Heart right ventricle (tissue), 16 donors: ENCODE measurements around the gene MYRF. TPM values are rescaled to one million over a fixed set of nuclear protein-coding genes. Genes with fewer than 3 reads are reported as not detected.

Experiments used
- ATAC-seq, 8 donors: fragments of 200-7000 bp; cut with Tn5 transposase; one replicate each; pipeline ENCODE4 v1.9.1; 2020; ENCODE audit warnings: mild to moderate bottlenecking in 8 of 8, moderate library complexity in 8 of 8, moderate number of reproducible peaks in 1 of 8
- DNase-seq, 2 donors: peaks; one replicate each; pipeline ENCODE4 v3.0.0-alpha.2; 2020
- H3K27ac ChIP-seq, 10 donors: fragments of 200-600 bp; sonication (generic) in 2 of 10; one replicate each; pipeline versions ENCODE4 v1.5.0 to v1.8.0; 2020 to 2022; ENCODE audit warnings: mild to moderate bottlenecking in 3 of 10
- H3K27me3 ChIP-seq, 7 donors: fragments of 200-600 bp; one replicate each; pipeline ENCODE4 v1.8.0; 2021 to 2022; ENCODE audit warnings: mild to moderate bottlenecking in 2 of 7
- H3K36me3 ChIP-seq, 9 donors: fragments of 200-600 bp; sonication (generic) in 1 of 9; one replicate each; pipeline versions ENCODE4 v1.5.0 to v1.8.0; 2020 to 2022; ENCODE audit warnings: mild to moderate bottlenecking in 2 of 9
- H3K4me1 ChIP-seq, 9 donors: fragments of 200-600 bp; sonication (generic) in 1 of 9; one replicate each; pipeline versions ENCODE4 v1.5.0 to v1.8.0; 2020 to 2022; ENCODE audit warnings: mild to moderate bottlenecking in 4 of 9
- H3K4me3 ChIP-seq, 10 donors: fragments of 200-600 bp; sonication (generic) in 2 of 10; one replicate each; pipeline versions ENCODE4 v1.5.0 to v1.8.0; 2020 to 2022; ENCODE audit warnings: mild to moderate bottlenecking in 7 of 10, moderate library complexity in 2 of 10
- H3K9me3 ChIP-seq, 11 donors: fragments of 200-600 bp in 10 of 11; sonication (generic) in 2 of 11; one replicate each; pipeline versions ENCODE4 v1.5.0 to v1.8.0; 2013 to 2022; ENCODE audit warnings: mild to moderate bottlenecking in 2 of 11, control low read depth in 1 of 11, moderate library complexity in 1 of 11
- WGBS, 2 donors: extraction: QIAGEN DNeasy Blood & Tissue Kit; methylation state at CpG; one replicate each; pipeline ENCODE4 v1.1.7; 2013; ENCODE audit warnings: inconsistent platforms in 1 of 2; 5-methylcytosine and 5-hydroxymethylcytosine counted together
- intact Hi-C, 10 donors: fragments of 100-400 bp; cut with DNase I; formaldehyde crosslinking; loops; one replicate each; pipeline versions ENCODE4 v1.11.1 to v1.14.2; 2022
- polyA plus RNA-seq, 2 donors: library from polyadenylated mRNA; stranded (reverse); fragments of 200-250 nt; gene quantifications; one replicate each; pipeline ENCODE4 v1.2.3, GENCODE V29; 2013
- total RNA-seq, 10 donors: library from RNA; stranded (reverse); fragmentation: NEBNext Ultra II Directional in 3 of 10; extraction: Animal tissue kit (Norgen Biotek cat#: 25700) in 3 of 10; gene quantifications; one replicate each; pipeline versions ENCODE4 v1.2.1 to v1.2.4, GENCODE V29; 2021 to 2023
- TF ChIP-seq, protein P1 (sequence below), 9 donors: fragments of 200-600 bp; sonication (generic) in 2 of 9; IDR thresholded peaks; one replicate each; pipeline versions ENCODE4 v1.5.0 to v1.8.0; 2021 to 2022; ENCODE audit warnings: antibody characterized with exemption in 9 of 9, mild to moderate bottlenecking in 5 of 9, moderate library complexity in 1 of 9
- donor health status: Arrhythmogenic right ventricular cardiomyopathy.
- donor health status: ischemic (EF 13 %, LVEDD 7.1; RV severe dilation, severe dysfunction).
- donor health status: healthy with polysubstance abuse.
- donor health status: DM: no; HTN: yes; CAD: no.
- donor health status: DM: no; HTN: no; CAD: no.
- donor health status: ischemic (EF 25% LVEDD 6.9; RV normal size, moderate dysfunction).
- donor health status: ischemic (EF 25% LVEDD 5.7; RV mildly dilated, moderate dysfunction).
- donor health status: healthy.
- donor health status: DM: yes; HTN: yes; CAD: no.
- donor health status: Ischemic cardiomyopathy.
- donor health status: ischemic (EF 35%, LVEDD 5.7; RV mildly dilated, moderate dysfunction).
- donor health status: nonischemic (EF 11% LVEDD 7.7; RV severe dilation, severe dysfunction).
- donor health status: DM: yes; HTN: yes; CAD: no.
- donor health status: PGD.
- donor health status: ischemic (EF 29% LVEDD 5.4; RV normal size, mild dysfunction).
- donor health status: nonischemic (EF 23%, LVEDD 6.1; RV moderate dilation, normal function).

MYRF gene
- total and polyA plus RNA-seq, 12 donors = 0.13 to 1.2 (median 0.26) TPM

DNA sequence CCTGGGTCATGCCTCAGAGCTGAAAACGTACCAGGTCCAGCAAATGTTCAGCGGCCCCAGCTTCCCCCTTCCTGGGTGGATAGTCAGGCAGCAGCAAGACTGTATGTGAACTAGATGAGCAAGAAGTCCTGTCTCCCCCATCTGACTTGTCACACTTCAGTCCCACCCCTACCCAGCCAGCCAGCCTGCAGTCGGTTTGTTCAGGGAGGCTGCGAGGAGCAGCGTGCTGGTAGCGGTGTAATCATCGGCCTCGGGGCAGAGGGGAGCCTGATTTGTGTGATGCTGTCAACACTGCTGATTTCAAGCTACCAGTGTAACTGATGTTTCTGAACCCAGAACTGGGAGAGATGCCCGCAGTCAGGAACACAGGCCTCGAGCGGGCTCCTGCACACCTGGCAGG lies 30.4 kb downstream of the MYRF start:
- no peak for ATAC-seq

DNA sequence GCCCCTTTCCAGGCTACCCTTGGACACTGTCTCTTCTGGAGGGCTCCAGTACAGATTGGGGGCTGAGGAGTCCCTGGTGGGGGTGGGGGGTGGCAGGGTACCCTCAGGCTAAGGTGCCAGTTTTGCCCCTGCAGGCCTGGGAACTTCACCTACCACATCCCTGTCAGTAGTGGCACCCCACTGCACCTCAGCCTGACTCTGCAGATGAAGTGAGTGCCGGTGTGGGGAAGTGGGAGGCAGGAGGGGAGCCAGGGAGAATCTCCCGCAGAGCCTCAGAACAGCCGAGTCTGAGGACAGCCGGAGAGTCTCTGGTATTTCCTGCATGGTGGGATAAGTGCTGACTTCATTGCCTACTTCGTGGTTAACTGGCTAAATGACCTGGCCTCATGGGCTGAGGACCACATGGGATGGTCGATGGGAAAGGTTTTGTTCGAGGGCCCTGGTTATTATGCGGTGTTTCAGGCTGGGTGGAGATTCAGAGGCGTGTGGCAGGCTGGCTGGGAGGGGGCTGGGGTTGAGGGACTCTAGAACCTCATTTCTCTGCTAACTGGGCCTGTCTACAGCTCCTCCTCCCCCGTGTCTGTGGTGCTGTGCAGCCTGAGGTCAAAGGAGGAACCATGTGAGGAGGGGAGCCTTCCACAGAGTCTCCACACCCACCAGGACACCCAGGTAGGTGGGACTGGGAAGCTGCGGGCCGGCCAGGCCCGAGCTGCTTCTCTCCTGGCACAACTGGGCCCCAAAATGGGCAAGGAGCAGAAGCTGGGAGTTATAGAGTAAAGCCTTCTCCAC lies 31.5 kb downstream of the MYRF start:
- Histone ChIP-seq H3K27ac (no peak overlapping the region), H3K4me1 (no peaks in the 10 kb centered on the region), H3K4me3 (no peak overlapping the region), H3K27me3 (no peaks in the 10 kb centered on the region), H3K36me3 (peaks cover 0 to 58% (median 13%) of the 10 kb centered on the region in 9 donors), H3K9me3 (no peaks in the 10 kb centered on the region)
- WGBS, 2 donors = 63 to 65% methylated on average over 13 of the region's 13 CpGs
- DNase-seq (no peak), ATAC-seq (no peak)
- intact Hi-C loops = no loop called here
- TF ChIP-seq, protein P1, sequence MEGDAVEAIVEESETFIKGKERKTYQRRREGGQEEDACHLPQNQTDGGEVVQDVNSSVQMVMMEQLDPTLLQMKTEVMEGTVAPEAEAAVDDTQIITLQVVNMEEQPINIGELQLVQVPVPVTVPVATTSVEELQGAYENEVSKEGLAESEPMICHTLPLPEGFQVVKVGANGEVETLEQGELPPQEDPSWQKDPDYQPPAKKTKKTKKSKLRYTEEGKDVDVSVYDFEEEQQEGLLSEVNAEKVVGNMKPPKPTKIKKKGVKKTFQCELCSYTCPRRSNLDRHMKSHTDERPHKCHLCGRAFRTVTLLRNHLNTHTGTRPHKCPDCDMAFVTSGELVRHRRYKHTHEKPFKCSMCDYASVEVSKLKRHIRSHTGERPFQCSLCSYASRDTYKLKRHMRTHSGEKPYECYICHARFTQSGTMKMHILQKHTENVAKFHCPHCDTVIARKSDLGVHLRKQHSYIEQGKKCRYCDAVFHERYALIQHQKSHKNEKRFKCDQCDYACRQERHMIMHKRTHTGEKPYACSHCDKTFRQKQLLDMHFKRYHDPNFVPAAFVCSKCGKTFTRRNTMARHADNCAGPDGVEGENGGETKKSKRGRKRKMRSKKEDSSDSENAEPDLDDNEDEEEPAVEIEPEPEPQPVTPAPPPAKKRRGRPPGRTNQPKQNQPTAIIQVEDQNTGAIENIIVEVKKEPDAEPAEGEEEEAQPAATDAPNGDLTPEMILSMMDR (IDR thresholded peaks at IDR 0.05) = no peak

More for the DNA sequence above, 30.4 kb downstream of the MYRF start:
- Histone ChIP-seq H3K4me1 (peaks cover 0 to 2% (median 0%) of the 10 kb centered on the region in 9 donors), H3K27ac (no peak overlapping the region), H3K27me3 (peaks cover 0 to 3% (median 0%) of the 10 kb centered on the region in 7 donors), H3K9me3 (no peaks in the 10 kb centered on the region), H3K4me3 (no peak overlapping the region), H3K36me3 (peaks cover 0 to 47% (median 13%) of the 10 kb centered on the region in 9 donors)
- 75 to 77% methylated on average over 11 of the region's 11 CpGs for WGBS, 2 donors
- intact Hi-C loops = no loop called here
- no peak for DNase-seq
- TF ChIP-seq, protein P1 (IDR thresholded peaks at IDR 0.05) = no peak

DNA sequence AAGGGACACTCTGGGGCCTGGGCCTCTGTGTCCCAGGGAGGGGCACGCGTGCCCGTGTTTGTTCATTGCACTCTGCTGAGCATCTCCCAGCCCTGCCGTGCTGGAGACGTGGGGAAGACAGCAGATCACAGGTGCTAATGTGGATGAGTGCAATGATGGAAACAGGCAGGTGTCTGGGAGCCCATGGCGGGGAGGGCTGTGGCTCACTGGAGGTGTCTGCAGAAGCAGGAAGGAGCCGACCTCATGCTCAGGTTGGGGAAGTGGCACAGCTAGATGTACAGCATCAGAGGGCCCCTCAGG lies 32.0 kb downstream of the MYRF start:
- H3K4me3 ChIP-seq = no peak overlapping the region
- intact Hi-C loops = no loop called here
- no peak overlapping the region for H3K27ac ChIP-seq
- 85 to 90% methylated on average over 7 of the region's 7 CpGs for WGBS, 2 donors
- H3K4me1 ChIP-seq = no peaks in the 10 kb centered on the region
- no peaks in the 10 kb centered on the region for H3K27me3 ChIP-seq
- DNase-seq (no peak), ATAC-seq (no peak)
- H3K9me3 ChIP-seq = no peaks in the 10 kb centered on the region
- TF ChIP-seq, protein P1 (IDR thresholded peaks at IDR 0.05) = no peak
- peaks cover 0 to 63% (median 19%) of the 10 kb centered on the region in 9 donors for H3K36me3 ChIP-seq

DNA sequence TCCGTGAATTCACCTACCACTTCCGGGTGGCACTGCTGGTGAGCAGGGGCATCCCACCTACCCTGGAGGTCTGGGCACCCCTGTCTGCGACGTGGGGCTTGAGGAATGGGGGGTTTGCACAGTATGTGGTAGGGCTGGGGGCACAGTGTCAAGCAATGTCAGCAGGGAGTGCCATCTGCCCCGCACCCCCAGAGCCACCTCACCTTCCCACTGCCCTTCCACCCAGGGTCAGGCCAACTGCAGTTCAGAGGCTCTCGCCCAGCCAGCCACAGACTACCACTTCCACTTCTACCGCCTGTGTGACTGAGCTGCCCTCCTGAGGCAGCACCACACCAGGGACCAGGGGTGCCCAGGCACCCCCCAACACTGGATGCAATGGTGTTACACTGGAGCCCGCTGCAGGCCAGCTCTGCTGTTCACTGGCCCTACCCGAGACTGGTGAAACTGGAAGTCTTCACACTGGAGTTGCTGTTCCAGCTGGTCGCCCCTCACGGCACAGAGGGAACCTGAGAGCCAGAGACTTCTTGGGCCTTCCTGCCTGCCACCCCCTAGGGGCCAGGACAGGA lies 33.5 kb downstream of the MYRF start:
- Histone ChIP-seq H3K27me3 (no peaks in the 10 kb centered on the region), H3K9me3 (no peaks in the 10 kb centered on the region), H3K4me1 (peaks cover 0 to 2% (median under 1%) of the 10 kb centered on the region in 9 donors), H3K4me3 (no peak overlapping the region), H3K36me3 (peaks cover 0 to 76% (median 27%) of the 10 kb centered on the region in 9 donors), H3K27ac (no peak overlapping the region)
- DNase-seq = no peak
- ATAC-seq = peak in 1 of 8 donors; percentile 6
- TF ChIP-seq, protein P1 (IDR thresholded peaks at IDR 0.05) = no peak
- intact Hi-C loops = no loop called here
- WGBS, 2 donors = 89 to 92% methylated on average over 11 of the region's 11 CpGs
